Chondrocyte (in vitro differentiated cells): ENCODE results near the gene SMC4. TPM values are rescaled to one million over a fixed set of nuclear protein-coding genes. Genes with fewer than 3 reads are reported as not detected.
"Not testable (repeated sequence)": the region's sequence is repeated elsewhere in the genome, so short reads cannot be mapped to it uniquely, and the experiment has no call there.

Source experiments
- DNase-seq: peaks from one replicate; pipeline ENCODE4 v3.0.0; 2021; ENCODE audit warnings: mixed read lengths, low spot score
- H3K27ac Mint-ChIP-seq: one replicate; pipeline ENCODE4 v1.8.0; 2021; ENCODE audit warnings: mild to moderate bottlenecking, moderate library complexity, mixed read lengths; ENCODE audit not compliant: unreplicated experiment
- H3K27me3 Mint-ChIP-seq: 2 replicates; pipeline ENCODE4 v1.8.0; 2021; ENCODE audit warnings: low read depth, mixed read lengths
- H3K36me3 Mint-ChIP-seq: 2 replicates; pipeline ENCODE4 v1.8.0; 2021; ENCODE audit warnings: low read depth, mixed read lengths
- H3K4me1 Mint-ChIP-seq: 2 replicates; pipeline ENCODE4 v1.8.0; 2021; ENCODE audit warnings: low read depth, mild to moderate bottlenecking, mixed read lengths
- H3K4me3 Mint-ChIP-seq: one replicate; pipeline ENCODE4 v1.8.0; 2021; ENCODE audit warnings: mild to moderate bottlenecking, moderate library complexity, mixed read lengths; ENCODE audit not compliant: unreplicated experiment
- H3K9me3 Mint-ChIP-seq: 2 replicates; pipeline ENCODE4 v1.8.0; 2021; ENCODE audit warnings: low read depth, mixed read lengths
- total RNA-seq: library from RNA; stranded (reverse); gene quantifications from 3 replicates; pipeline ENCODE4 v1.2.1, GENCODE V29; 2021
- TF ChIP-seq, protein P1 (sequence below): fragments of 200-600 bp; sonication (generic); IDR thresholded peaks from 2 replicates; pipeline ENCODE4 v1.5.0; 2021; ENCODE audit warnings: antibody characterized with exemption, mild to moderate bottlenecking, moderate library complexity

SMC4 gene
- total RNA-seq, 1 donor from 2014 or later, result 38.7 TPM

GRCh38 chr3:160451602-160452001 is 52.2 kb downstream of the SMC4 start:
- Mint-ChIP-seq H3K9me3 (no peaks in the 10 kb centered on the region), H3K27me3 (no peaks in the 10 kb centered on the region), H3K4me3 (no peak overlapping the region), H3K36me3 (no peaks in the 10 kb centered on the region), H3K27ac (no peak overlapping the region), H3K4me1 (peaks cover 43% of the 10 kb centered on the region)
- no peak for DNase-seq
- TF ChIP-seq, protein P1, sequence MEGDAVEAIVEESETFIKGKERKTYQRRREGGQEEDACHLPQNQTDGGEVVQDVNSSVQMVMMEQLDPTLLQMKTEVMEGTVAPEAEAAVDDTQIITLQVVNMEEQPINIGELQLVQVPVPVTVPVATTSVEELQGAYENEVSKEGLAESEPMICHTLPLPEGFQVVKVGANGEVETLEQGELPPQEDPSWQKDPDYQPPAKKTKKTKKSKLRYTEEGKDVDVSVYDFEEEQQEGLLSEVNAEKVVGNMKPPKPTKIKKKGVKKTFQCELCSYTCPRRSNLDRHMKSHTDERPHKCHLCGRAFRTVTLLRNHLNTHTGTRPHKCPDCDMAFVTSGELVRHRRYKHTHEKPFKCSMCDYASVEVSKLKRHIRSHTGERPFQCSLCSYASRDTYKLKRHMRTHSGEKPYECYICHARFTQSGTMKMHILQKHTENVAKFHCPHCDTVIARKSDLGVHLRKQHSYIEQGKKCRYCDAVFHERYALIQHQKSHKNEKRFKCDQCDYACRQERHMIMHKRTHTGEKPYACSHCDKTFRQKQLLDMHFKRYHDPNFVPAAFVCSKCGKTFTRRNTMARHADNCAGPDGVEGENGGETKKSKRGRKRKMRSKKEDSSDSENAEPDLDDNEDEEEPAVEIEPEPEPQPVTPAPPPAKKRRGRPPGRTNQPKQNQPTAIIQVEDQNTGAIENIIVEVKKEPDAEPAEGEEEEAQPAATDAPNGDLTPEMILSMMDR, result no peak

DNA sequence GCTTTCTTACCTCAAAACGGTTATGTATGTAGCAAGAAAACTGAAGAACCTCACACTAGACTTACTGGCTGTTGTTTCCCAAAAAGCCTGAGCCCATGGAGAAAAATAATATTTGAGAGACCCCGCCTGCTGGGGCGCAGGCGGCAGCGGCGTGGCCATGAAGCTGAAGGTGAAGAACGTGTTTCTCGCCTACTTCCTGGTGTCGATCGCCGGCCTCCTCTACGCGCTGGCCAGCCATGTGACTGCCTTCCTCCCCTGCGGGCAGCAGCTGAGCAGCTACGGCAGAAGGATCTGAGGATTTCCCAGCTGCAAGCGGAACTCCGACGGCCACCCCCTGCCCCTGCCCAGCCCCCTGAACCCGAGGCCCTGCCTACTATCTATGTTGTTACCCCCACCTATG is 52.8 kb downstream of the SMC4 start:
- H3K4me3 Mint-ChIP-seq, H3K27me3 Mint-ChIP-seq, H3K36me3 Mint-ChIP-seq, DNase-seq, H3K9me3 Mint-ChIP-seq, H3K27ac Mint-ChIP-seq: not testable (repeated sequence)
- peaks cover 36% of the 10 kb centered on the region for H3K4me1 Mint-ChIP-seq

DNA sequence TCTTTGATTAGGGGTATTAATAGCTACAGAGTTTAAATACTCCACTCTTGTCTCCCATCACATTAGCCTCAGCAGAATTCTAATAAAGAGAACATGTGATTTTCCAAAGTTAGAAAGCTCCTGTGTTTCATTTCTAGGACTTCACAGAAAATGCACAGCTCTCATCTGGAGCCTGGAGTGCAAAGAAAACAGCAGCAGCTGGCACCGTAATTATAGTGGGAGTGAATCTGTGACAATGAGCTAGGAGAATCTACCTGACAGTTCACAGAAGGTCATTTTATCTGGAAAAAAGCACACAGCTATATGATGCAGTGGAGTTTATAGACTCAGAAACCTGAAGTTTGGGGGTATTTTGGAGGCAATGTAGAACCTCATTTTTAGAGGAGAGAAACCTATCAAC is 55.5 kb downstream of the SMC4 start:
- no peaks in the 10 kb centered on the region for H3K36me3 Mint-ChIP-seq
- no peak overlapping the region for H3K4me3 Mint-ChIP-seq
- no peaks in the 10 kb centered on the region for H3K9me3 Mint-ChIP-seq
- no peak overlapping the region for H3K27ac Mint-ChIP-seq
- H3K27me3 Mint-ChIP-seq, result no peaks in the 10 kb centered on the region
- H3K4me1 Mint-ChIP-seq, result peaks cover 17% of the 10 kb centered on the region
- TF ChIP-seq, protein P1, result no peak
- DNase-seq, result no peak

GRCh38 chr3:160455846-160456245 is 56.4 kb downstream of the SMC4 start:
- DNase-seq, result no peak
- peaks cover 9% of the 10 kb centered on the region for H3K4me1 Mint-ChIP-seq
- no peaks in the 10 kb centered on the region for H3K27me3 Mint-ChIP-seq
- H3K36me3 Mint-ChIP-seq, result no peaks in the 10 kb centered on the region
- TF ChIP-seq, protein P1, result no peak
- H3K4me3 Mint-ChIP-seq, result no peak overlapping the region
- H3K9me3 Mint-ChIP-seq, result no peaks in the 10 kb centered on the region
- H3K27ac Mint-ChIP-seq, result no peak overlapping the region

GRCh38 chr3:160458151-160458550 is 58.7 kb downstream of the SMC4 start:
- no peaks in the 10 kb centered on the region for H3K4me1 Mint-ChIP-seq
- no peaks in the 10 kb centered on the region for H3K27me3 Mint-ChIP-seq
- H3K27ac Mint-ChIP-seq, result no peak overlapping the region
- no peaks in the 10 kb centered on the region for H3K9me3 Mint-ChIP-seq
- TF ChIP-seq, protein P1, result no peak
- no peak for DNase-seq
- H3K36me3 Mint-ChIP-seq, result no peaks in the 10 kb centered on the region
- H3K4me3 Mint-ChIP-seq, result no peak overlapping the region

DNA sequence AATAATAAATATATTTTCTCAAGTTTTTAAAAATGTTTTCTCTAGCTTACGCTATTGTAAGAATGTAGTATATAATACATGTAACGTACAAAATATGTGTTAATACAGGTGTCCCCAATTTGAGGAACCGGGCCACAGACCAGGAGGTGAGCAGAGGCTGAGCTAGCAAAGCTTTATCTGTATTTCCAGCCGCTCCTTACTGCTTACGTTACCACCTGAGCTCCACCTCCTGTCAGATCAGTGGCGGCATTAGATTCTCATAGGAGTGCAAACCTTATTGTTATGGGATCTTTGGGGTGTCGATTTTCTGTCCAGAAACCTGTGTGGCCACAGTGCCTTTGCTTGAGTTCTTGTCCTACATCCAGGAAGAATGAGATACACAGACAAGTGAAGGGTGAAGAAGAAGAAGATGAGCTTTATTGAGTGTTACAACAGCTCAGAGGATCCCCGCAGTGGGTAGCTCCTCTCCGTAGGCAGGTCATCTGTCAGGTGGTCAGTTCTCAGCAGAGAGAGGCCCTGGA is 60.1 kb downstream of the SMC4 start:
- no peak for DNase-seq
- Mint-ChIP-seq H3K9me3 (no peaks in the 10 kb centered on the region), H3K27me3 (no peaks in the 10 kb centered on the region), H3K4me1 (peaks cover 8% of the 10 kb centered on the region), H3K36me3 (no peaks in the 10 kb centered on the region), H3K4me3 (no peak overlapping the region), H3K27ac (no peak overlapping the region)
- TF ChIP-seq, protein P1, result no peak
